Measurements from ENCODE around the gene DEDD.

DNA sequence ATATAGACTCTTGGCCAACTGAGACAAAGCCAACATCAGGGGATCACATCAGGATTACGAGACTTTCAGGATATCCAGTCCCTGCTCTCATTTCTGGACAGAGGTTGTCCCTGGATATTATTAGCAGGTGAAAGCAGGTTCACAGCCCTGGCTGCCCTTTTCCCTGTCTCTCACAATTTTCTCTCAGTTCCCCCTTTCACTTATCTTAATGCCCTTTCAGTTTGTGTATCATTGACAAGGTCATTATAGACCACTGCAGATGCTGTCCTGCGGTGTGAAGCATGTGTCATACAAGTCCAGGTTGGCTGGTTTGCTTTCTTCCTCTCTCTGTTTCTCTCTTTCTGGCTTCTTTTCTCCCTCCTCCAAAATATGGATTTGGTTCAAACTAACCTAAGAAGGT, 36.5 kb downstream of the DEDD start:
- TF ChIP-seq POLR2A (IDR thresholded peaks at IDR 0.05) (no peak), EP300 (IDR thresholded peaks at IDR 0.05) (no peak)
- TF ChIP-seq, protein P1, sequence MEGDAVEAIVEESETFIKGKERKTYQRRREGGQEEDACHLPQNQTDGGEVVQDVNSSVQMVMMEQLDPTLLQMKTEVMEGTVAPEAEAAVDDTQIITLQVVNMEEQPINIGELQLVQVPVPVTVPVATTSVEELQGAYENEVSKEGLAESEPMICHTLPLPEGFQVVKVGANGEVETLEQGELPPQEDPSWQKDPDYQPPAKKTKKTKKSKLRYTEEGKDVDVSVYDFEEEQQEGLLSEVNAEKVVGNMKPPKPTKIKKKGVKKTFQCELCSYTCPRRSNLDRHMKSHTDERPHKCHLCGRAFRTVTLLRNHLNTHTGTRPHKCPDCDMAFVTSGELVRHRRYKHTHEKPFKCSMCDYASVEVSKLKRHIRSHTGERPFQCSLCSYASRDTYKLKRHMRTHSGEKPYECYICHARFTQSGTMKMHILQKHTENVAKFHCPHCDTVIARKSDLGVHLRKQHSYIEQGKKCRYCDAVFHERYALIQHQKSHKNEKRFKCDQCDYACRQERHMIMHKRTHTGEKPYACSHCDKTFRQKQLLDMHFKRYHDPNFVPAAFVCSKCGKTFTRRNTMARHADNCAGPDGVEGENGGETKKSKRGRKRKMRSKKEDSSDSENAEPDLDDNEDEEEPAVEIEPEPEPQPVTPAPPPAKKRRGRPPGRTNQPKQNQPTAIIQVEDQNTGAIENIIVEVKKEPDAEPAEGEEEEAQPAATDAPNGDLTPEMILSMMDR (IDR thresholded peaks at IDR 0.05) = no peak
